ENCODE measurements around the gene NSD1.
A peak's percentile ranks its signal among the peaks of the same experiment; 100 is the strongest.
"Not testable (repeated sequence)": the region's sequence is repeated elsewhere in the genome, so short reads cannot be mapped to it uniquely, and the experiment has no call there.

NSD1 gene

GRCh38 chr5:177293819-177294581 lies 160.4 kb downstream of the NSD1 start:
- no peak for DNase-seq

- no peak for DNase-seq
Observed at GRCh38 chr5:177294632-177295031, 161.1 kb downstream of the NSD1 start.

GRCh38 chr5:177295924-177296323 lies 162.4 kb downstream of the NSD1 start:
- no peak for DNase-seq

GRCh38 chr5:177296581-177296980 lies 163.0 kb downstream of the NSD1 start:
- DNase-seq = no peak

GRCh38 chr5:177297922-177298321 lies 164.3 kb downstream of the NSD1 start:
- DNase-seq = no peak

- no peak for DNase-seq
Observed at GRCh38 chr5:177299697-177300096, 166.1 kb downstream of the NSD1 start.

- peak; percentile 80 for DNase-seq
Observed at GRCh38 chr5:177300236-177300880, 166.8 kb downstream of the NSD1 start.

GRCh38 chr5:177300951-177301350 lies 167.4 kb downstream of the NSD1 start:
- no peak for DNase-seq

GRCh38 chr5:177301503-177302165 lies 168.1 kb downstream of the NSD1 start:
- no peak for DNase-seq

- no peak for DNase-seq
Observed at GRCh38 chr5:177302354-177303110, 169.0 kb downstream of the NSD1 start.

GRCh38 chr5:177303121-177303924 lies 169.8 kb downstream of the NSD1 start, which contains the start of the genes PRELID1 and RAB24:
PRELID1 (plus strand) TSS chr5:177303799; CDS start chr5:177303986, 187 bp downstream.
RAB24 (minus strand) TSS chr5:177303719; CDS start chr5:177303288, 431 bp downstream.
- peak; percentile 88 for DNase-seq

- DNase-seq = no peak
Observed at GRCh38 chr5:177303925-177304391, 170.4 kb downstream of the NSD1 start.

GRCh38 chr5:177304392-177305119 lies 171.0 kb downstream of the NSD1 start:
- no peak for DNase-seq

- DNase-seq = not testable (repeated sequence)
Observed at GRCh38 chr5:177306103-177306640, 172.6 kb downstream of the NSD1 start.

- peak; percentile 62 for DNase-seq
Observed at GRCh38 chr5:177306674-177307543, 173.3 kb downstream of the NSD1 start.

GRCh38 chr5:177307544-177308363 lies 174.2 kb downstream of the NSD1 start:
- no peak for DNase-seq

- DNase-seq = no peak
Observed at GRCh38 chr5:177308740-177309139, 175.2 kb downstream of the NSD1 start.

- peak; percentile 78 for DNase-seq
Observed at GRCh38 chr5:177309351-177310191, 176.0 kb downstream of the NSD1 start.

Data from CD4-positive, alpha-beta T cell treated with Interleukin-21 for 1 hour (primary cell).